ENCODE data around the gene ACTR8.

GRCh38 chr3:53821631-53822121, 60.3 kb downstream of the ACTR8 start:
- TF ChIP-seq CTCF (IDR thresholded peaks at IDR 0.05 in 8 of 11, conservative IDR thresholded peaks at IDR 0.05 in 3 of 11) (no peak), POLR2A (IDR thresholded peaks at IDR 0.05) (no peak), POLR2AphosphoS5 (IDR thresholded peaks at IDR 0.05) (no peak)

All from spleen (tissue), 7 donors.